T-helper 2 cell (primary cell): Measurements from ENCODE around the gene ATP9A.

Experiments
- DNase-seq, 5 experiments: peaks; one replicate each; pipeline versions ENCODE4 v3.0.0 to v3.0.0-alpha.2; 2012 to 2022

ATP9A gene

DNA sequence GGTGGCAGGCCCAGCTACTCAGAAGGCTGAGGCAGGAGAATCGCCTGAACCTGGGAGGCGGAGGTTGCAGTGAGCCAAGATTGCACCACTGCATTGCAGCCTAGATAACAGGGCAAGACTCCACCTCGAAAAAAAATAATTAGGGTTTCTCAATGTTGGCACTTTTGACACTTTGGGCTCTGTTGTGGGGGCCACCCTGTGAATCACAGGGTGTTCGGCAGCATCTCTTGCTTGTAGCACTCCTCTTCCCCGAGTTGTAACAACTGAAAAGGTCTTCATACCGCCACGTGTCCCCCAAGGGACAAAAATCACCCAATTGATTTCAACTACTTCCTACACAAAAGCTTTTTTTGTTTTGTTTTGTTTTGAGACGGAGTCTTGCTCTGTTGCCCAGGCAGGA is 172.4 kb downstream of the ATP9A start:
- no peak for DNase-seq

DNA sequence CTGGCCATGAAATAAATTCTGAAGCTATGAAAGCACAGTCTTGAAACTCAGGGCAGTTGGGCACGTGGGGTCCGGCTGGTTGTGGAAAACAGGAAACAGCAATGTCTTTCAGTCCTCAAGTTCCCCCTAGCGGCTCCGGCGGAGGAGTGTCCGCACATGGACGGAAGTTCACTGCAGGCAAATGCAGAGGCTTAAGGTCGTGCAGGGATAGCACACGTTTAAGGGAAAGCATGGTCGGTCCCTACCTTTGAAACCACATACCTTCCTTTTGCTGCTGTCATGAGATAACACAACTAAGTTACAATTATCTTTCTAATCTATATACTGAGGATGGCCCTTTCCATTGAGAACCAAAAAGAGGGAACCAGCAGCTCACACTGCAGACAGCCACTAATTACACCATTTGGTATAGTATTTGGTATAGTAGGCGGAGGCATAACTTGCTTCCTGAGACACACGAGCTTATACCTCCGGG is 173.1 kb downstream of the ATP9A start:
- DNase-seq, result peak; percentile 36 to 84 (median 58)

DNA sequence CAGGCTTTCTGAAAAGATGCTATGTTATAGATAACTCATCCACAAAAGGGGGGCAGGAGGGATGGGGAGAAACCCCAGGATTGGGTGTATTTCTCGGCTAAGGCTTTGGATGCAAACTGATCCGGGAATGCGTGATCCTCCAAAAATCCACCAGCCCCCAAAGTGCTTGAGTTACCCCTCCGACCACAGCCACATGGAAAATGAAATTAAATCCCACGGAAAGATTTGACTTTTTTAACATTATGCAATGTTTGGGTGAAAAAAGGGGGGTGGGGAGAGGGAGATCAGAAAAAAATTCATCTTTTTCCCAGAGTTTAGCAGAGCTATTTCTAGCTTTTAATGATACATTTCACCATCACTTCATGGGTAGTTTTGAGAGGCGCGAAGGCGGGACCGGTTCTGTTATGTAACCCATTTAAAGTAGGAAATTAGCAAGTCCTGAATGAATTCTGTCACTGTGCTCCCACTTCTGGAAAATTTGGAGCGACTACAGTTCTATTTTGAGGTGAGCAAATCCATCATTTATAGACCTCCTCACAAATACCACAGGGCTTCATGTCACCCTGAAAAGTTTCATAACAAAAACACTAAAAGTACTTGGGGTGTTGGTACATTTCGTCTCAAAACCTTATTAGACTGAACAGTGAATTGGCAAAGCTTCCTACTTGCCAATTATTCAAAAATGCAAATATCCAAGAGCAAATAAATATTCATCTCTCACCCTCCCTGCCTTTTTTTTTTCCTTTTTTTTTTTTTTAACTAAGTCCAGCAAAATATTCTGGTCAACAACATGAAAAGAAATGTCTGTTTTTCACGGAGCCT is 173.7 kb downstream of the ATP9A start:
- no peak for DNase-seq

DNA sequence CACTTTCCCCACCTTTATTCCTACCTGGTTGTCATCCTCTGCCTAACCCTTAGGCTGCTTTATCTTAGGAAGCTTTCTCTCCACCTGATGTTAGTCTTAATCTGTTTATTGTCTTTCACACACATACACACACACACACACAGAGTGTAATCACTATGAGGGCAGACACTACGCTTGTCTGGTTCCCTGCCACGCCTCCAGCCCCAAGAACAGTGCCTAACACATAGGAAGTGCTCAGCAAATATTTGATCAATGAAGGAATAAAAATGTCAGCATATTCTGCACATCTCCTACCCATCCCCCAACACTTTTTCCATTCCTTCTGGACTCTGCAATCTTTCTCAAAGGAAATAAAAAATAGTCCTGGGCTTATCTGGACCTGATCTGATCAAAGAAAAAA is 174.6 kb downstream of the ATP9A start:
- no peak for DNase-seq

DNA sequence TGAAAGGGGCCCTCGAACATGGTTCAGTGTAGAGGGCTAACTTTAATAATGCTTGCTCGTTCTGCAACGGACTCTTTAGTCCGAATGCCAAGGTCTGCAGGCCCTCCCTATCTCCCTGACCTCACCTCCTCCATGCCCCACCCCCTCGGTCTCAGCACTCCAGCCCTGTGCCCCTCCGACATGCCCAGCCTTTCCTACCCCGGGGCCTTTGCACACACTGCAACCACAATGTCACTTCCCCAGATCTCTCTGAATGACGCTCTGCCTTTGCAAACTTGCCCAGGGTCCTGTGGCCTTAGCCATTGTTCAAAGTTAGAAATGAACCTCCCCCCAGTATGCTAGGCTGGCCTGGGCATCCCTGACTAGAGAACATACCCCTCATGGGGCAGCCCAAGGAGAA is 175.6 kb downstream of the ATP9A start:
- no peak for DNase-seq

DNA sequence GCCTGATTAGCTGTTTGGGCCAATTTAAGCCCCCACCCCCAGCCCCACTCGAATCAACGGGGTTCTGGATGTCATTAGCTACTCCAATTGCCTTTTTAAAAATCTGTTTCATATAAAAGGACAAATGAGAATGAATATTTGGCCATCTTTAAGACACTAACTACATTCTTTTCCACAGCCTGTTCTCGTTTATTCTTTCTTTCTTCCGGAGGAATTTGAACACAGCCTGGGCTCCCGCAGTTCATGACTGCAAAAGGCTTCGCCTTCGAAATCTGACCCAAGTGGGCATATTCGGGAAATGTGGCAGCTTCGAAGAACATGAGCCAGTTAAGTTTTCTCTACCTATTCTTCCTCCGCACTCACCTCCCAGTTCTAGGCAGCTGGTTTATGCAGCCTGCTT is 176.3 kb downstream of the ATP9A start:
- DNase-seq, result no peak

DNA sequence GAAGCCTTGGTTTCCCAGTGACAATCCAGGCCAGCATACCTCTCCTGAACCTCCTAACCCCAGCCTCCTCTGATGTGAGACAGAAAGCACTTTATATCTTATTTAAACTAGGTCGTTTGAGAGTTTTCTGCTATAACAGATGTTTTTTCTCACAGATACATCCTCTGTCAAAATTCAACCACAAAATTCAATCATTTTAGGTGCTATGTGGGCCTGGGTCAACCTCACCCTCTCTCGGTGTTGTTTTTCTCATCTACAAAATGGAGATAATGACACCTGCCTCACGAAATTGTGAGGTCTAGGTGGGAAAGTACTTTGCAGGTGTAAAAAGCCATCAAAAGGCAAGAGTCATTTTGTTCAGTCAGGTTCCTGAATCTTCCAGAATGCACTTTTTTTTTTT is 179.4 kb downstream of the ATP9A start:
- peak in 1 of 5 experiments; percentile 63 for DNase-seq

DNA sequence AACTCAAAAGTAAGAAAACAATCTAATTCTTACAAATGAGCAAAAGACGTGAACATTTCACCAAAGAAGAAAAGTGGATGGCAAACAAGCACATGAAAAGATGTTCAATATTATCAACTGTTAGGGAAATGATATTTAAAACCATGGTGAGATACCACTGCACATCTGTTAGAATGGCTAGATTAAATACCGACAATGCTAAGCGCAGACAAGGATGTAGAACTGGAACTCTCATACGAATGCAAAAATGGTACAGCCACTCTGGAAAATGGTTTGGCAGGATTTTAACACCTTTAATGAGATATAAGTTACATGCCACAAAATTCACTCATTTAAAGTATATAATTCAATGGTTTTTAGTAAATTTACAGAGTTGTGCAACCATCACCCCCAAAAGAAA is 181.0 kb downstream of the ATP9A start:
- no peak for DNase-seq

DNA sequence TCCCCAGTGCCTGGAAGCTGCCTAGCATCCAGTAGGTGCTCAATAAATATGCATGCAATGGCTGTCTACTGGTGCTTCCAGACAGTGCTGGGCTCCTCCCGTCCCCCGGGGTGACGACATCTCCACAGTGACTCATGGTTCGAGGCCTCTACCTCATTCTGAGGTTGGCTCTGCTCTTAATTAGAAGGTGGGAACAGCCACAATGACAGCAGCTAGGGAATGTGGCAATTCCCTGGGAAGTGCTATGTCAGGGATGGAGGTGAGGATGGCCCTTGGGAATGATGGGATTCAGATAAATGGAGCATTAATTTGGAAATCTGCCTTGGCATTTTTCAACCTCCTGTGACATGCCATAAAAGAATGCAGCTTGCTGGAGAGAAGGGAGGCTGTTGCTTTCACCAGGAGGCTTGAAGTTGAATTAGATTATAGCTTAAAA is 182.2 kb downstream of the ATP9A start:
- no peak for DNase-seq

DNA sequence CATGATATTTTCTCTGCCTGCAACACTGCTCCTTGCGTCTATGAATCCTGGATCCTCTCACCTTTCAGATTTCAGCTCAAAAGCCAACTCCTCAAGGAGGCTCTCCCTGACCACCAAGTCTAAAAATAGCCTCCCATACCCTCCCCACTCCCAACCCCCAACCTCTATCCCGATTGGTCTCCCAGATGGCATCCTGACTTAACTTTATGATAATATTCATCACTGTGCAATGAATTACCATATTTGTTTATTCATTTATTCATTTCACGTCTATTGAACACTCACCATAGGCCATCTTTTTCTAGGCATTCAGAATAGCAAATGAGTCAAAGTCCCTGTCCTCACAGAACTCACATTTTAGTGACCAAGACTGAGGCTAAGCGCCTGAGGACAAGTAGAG is 183.0 kb downstream of the ATP9A start:
- DNase-seq, result no peak

DNA sequence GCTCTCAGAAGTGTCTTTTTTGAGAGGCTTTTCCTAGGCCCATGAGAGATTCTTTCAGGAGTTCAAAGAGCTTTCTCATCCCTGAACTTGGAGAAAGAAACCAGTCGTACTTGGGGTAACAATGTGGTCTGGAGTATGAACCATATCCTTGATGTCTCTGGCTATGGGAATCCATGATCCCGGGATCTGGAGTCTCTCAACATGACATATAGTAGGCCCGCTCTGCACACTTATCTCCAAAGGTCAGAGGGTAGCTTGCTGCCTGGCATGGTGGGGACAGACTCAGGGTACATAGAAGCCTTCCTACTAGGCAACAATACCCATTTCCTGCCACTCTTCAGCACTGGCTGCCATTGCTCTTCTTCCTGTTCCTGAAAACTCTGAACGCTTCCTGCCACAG is 183.5 kb downstream of the ATP9A start:
- no peak for DNase-seq

DNA sequence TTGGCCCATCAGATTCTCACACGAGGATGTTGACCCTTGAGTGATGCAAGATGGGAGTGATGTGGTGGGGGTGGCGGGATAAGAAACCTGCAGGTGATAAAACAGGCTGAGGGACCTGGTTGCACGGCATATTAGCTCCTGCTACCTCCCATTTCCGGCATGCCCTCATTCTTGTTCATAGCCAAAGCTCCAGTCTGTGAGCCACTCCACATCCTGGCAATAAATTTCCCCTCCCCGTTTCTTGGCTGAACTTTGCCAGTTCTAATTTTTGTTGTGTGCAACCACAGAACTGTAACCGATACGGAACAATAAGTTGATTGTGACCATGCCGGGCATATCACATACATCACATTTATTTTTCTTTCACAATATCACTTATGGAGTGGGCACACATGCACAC is 184.1 kb downstream of the ATP9A start:
- no peak for DNase-seq

DNA sequence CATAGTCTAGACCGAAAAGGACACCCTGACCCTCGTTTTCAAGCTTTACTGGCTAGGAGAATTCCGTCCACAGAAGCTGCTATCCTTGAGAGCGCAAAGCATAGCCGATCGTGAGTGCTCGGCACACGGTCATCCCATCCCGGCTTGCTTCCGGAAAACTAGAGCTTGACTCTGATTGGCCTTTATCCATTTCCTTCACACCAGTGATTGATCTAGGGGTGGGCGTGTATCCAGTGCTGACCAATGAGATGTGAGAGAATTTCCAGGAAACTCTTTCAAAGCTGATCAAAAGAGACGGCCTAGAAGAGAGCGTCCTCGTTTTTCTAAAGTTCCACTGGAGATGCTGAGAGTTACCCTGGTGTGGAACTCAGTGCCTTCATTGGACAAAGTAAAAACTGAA is 184.7 kb downstream of the ATP9A start:
- DNase-seq, result no peak

DNA sequence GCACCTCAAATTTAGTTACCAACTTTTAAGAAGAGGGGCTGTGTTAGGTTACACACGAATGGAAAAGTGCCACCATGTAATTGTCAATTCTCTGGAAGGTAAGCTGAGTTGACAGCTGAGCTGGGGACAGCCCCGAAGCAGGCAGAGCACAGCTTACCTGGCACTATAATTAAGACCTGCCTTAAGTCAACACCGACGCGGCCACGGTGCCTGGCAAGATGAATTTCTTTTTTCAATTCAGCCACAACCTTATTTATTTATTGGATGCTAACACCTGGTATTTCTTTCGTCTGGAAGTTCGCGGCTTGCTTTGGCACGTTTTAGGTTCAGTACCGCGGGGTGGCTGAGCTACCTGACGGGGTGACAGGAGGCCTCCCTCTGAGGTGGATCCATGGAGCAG is 185.1 kb downstream of the ATP9A start:
- no peak for DNase-seq

DNA sequence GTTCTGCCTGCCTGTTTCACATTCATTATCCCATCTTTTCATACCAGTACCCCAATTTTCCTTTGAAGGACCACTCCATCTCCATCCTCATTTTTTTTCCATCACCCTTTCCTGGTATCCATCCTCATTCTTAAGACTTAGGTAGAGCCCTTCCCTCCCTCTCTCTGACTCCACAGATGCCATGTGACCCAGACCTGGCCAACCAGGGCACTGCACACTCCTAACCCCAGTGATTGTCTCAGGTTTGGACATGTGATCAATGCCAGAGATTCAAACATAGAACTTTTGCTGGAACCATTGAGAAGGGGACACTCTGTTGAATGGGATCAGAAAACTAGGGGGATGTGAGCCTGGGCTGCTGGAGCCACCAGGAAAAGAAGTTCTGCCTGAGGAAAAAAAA is 186.6 kb downstream of the ATP9A start:
- DNase-seq, result no peak

DNA sequence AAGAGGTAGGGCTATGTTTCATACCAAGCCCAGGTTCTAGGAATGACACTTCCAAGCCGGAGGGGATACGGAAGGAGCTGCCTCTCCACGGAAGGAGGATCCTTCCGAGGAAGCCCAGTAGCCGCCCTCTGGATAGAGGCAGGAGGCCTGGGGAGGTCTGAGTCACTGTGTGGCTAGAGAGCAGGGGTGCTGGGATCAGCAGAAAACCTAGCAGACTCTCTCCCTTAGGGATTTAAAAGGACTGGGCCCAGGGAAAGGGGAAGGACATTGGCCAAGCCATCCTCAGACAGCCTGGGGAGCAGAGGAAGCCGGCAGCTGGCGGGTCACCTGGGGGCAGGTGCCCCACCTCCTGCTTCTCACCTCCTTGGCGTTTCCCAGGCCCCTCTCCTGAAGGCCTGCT is 189.1 kb downstream of the ATP9A start:
- no peak for DNase-seq

DNA sequence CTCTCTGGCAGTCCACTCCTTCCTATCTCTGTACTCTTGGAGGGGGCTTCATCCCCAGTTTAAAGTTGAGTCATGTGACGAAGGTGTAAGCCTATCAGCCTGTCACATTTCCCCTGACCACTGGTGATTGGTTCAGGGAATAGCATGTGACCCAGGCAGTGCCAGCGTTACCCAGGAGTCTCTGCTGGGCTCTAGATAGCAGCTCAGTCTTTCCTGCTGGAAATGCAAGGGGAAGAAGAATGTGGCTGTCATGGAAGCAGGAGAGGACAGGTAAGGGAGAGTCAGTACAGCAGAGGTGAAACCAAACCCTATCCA is 190.1 kb downstream of the ATP9A start:
- no peak for DNase-seq

DNA sequence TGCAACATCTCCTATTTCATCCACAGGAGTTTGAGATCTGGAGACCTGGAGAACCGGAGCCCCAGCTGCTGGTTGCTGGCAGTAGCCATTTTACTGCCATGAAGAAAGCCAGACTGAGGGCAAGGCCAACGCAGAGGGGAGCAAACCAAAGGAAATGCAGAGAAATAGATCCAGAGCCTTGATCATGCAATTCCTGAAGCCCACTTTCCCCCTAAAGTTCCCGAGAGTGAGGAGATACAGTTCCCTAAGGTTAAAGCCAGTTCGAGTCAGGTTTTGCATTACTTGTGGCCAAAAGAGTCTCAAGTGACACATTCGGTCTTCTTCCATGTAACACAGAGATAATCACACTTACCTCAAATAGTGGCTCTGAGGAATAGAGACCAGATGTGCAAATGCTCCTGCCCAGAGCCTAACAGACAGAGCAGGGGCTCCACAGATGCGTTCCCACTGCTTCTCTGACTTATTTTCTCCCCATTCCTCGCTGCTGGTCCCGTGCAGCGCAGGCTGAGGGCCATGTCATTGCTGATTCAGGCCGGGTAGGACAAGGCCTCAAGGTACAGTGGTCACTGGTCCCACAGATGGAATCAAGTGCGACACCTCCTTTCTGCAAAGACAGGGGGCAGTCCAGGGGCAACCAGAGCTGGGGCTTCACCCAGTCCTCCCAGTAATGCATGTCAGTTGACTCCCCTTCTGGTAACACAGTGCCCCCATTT is 190.6 kb downstream of the ATP9A start:
- DNase-seq, result no peak

DNA sequence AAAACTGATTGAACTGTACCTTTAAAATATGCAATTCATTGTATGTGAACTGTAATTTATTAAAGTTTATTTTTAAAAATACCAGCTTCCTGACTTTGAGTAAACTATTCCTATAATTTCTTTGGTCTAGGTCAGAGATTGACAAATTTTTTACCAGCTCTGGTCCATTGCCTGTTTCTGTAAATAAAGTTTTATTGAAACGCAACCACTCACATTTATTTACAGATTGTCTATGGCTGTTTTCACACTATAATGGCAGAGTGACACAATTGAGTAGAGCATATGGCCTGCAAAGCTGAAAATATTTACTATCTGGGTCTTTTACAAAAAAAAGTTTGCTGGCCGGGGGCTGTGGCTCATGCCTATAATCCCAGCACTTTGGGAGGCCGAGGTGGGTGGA is 192.7 kb downstream of the ATP9A start:
- DNase-seq, result no peak

DNA sequence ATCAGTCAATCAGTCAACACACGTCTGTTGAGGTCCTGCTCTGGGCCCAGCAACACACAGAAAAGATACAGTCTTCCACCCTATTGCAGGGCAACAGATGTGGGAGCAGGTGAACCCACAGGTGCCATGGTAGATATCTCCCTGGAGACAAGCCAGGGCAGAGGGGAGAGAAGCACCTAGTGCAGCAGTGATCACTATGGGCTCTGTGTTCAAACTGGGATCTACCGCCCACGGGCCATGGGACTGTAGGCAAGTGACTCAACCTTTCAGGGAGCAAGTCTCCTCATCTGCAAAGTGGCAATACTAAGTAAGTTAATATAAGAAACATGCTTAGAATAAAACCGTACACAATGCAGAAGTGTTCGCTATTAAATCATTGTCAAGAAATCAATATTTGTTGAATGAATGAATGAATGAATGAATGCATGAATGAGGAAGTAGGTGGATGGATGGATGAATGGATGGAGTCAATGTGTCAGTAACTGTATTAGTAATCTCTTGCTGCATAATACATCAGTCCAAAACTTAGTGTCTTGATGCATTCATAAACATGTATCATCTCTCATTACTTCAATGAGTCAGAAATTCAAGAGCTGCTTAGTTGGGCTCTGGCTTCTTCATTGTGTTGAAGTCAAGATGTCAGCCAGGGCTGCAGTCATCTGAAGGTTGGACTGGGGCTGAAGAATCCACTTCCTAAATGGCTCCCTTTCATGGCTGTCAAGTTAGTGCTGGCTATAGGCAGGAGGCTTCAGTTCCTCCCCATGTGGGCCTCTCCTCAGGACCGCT is 193.7 kb downstream of the ATP9A start:
- no peak for DNase-seq

DNA sequence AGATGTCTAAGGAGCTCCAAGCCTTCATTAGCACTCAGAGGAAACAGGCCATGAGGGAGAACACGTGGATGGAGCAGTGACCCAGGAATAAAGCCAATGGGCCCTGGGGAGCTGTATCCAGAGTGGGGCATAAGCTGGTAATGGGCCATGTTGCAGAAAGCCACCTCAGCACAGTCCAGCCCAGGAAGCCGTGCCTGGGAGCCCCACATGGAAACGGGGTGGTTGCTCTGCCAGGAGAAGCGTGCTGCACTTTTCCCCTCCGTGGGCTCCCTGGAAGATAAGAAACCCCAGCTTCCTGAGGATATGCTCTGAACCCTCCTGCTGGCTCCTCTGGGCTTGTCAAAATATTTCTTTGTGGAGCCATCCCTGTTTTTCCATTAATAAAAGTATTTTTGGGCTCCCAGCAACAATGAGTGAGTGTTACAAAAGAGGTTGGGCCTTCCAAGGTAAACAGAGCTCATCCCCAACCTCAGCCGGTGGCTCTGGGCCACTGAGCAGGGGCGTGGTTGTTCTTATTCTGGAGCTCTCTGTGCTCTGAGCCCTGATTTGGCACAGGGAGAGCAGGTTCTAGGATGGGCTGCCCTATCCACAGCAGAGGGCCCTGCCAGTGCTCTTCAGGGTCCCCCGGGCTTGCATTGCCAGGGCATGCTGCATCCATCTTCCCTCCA is 194.5 kb downstream of the ATP9A start:
- DNase-seq, result no peak

DNA sequence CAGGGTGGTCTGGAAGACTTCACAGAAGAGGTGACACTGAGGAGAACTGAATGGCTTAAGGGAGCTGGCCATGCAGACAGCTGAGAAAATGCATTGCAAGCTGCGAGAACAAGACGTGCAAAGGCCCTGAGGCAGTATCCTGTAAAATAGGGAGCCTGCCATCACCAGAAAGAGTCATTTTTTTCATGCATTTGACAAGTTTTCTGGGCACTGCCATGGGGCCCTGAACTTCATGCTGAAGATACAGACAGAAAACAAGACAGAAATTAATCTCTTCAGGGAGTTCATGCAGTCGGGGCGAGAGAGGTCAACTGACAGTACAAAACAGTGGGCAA is 196.8 kb downstream of the ATP9A start:
- no peak for DNase-seq

DNA sequence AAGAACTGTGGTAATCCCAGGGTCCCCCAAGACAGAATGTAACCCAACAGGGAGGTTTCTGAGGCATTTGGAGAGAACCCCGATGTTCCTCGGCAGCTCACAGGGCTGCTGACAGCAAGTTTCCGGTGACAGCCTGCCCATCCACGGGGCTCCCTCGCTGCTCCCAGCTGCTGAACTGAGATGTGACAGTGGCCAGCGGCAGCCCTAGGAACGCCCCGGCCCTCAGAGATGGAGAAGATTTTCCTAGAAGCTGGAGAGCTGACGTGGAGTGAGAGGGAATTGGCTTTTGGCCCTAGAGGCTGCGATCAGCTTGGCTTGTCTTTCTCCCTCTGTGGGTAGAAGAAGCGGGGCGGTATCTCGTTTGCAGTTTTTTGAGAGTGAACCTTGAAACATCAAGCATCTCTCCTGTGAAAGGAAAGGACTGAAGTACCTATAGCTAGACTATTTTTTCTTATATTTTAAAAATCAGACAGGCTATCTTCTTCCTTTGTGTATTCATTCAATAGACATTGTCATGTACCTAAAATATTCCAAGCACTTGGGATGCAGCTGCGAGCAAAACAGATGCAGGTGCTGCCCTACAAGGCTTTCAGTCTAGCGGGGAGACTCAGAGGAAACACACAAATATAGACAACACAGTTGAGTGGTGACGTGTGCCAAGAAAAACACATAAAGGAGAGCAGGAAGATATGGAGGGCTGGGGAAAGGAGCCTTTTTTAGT is 197.3 kb downstream of the ATP9A start:
- no peak for DNase-seq
